ENCODE measurements around the gene FGD4.

DNA sequence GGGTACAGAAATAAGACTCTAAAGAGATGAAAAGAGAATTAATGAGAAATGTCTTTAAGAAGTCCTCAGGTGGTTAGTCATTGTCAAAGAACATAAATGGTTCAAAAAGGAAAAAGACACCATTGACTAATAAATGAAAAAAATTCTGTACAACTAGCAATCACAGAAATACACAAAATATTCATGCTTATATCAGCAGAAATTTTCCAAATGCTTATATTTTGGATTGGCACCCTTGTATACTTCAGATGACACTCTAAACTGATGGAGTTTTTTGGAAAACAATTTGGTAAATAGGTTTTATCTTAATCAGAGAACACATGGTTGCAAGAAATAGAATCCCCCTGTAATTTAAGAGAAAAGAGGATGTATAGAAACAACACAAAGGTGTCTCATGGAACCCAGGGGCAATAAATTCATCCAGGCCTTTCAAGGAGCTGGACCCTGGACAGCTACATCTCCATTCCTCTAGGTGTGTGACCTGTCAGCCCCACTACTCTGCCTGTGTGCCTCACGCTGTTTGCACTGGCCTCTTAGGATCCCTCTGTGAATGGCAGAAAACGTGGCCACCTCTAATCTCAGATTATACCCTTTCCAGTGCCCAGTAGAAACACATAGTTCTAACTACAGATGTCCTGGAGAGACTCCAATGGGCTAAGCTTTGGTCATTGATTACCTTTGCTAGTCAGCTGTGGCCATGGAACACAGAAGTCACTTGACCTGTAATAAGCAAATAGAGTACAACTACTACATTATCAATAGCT lies 110.2 kb downstream of the FGD4 start:
- no peak for TF ChIP-seq POLR2AphosphoS5 (IDR thresholded peaks at IDR 0.05)
- TF ChIP-seq, protein P1, sequence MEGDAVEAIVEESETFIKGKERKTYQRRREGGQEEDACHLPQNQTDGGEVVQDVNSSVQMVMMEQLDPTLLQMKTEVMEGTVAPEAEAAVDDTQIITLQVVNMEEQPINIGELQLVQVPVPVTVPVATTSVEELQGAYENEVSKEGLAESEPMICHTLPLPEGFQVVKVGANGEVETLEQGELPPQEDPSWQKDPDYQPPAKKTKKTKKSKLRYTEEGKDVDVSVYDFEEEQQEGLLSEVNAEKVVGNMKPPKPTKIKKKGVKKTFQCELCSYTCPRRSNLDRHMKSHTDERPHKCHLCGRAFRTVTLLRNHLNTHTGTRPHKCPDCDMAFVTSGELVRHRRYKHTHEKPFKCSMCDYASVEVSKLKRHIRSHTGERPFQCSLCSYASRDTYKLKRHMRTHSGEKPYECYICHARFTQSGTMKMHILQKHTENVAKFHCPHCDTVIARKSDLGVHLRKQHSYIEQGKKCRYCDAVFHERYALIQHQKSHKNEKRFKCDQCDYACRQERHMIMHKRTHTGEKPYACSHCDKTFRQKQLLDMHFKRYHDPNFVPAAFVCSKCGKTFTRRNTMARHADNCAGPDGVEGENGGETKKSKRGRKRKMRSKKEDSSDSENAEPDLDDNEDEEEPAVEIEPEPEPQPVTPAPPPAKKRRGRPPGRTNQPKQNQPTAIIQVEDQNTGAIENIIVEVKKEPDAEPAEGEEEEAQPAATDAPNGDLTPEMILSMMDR (IDR thresholded peaks at IDR 0.05): no peak
- no peak for TF ChIP-seq POLR2A (IDR thresholded peaks at IDR 0.05)
- TF ChIP-seq EP300 (IDR thresholded peaks at IDR 0.05): no peak
